Right cardiac atrium (tissue), 5 donors: ENCODE results near the gene SHROOM2. TPM values are rescaled to one million over a fixed set of nuclear protein-coding genes. Genes with fewer than 3 reads are reported as not detected.
A peak's percentile ranks its signal among the peaks of the same experiment; 100 is the strongest.

ENCODE experiments used
- ATAC-seq, 2 donors: fragments of 200-7000 bp; cut with Tn5 transposase; one replicate each; pipeline versions ENCODE4 v1.8.0 to v1.9.1; 2020; ENCODE audit warnings: moderate library complexity in 2 of 2, mild to moderate bottlenecking in 1 of 2
- DNase-seq, 3 donors: peaks; one replicate each; pipeline ENCODE4 v3.0.0-alpha.2; 2020
- H3K27ac ChIP-seq: one replicate; pipeline ENCODE4 v1.5.1; 2013; ENCODE audit warnings: mild to moderate bottlenecking, low read length, control low read depth, moderate library complexity
- H3K27me3 ChIP-seq: one replicate; pipeline ENCODE4 v1.6.1; 2013; ENCODE audit not compliant: control insufficient read depth, insufficient read depth
- H3K4me1 ChIP-seq: one replicate; pipeline ENCODE4 v1.6.1; 2013; ENCODE audit warnings: low read length; ENCODE audit not compliant: control insufficient read depth, insufficient read depth
- H3K4me3 ChIP-seq: one replicate; pipeline ENCODE4 v1.5.1; 2013; ENCODE audit warnings: low read length, control low read depth
- H3K9me3 ChIP-seq: one replicate; pipeline ENCODE4 v1.6.1; 2013; ENCODE audit warnings: low read length; ENCODE audit not compliant: control insufficient read depth
- WGBS: extraction: QIAGEN DNeasy Blood & Tissue Kit; methylation state at CpG from one replicate; pipeline ENCODE4 v1.1.7; 2013; 5-methylcytosine and 5-hydroxymethylcytosine counted together
- intact Hi-C, 4 donors: fragments of 100-400 bp; cut with DNase I; formaldehyde crosslinking; loops; one replicate each; pipeline versions ENCODE4 v1.11.0 to v1.14.0; 2022 to 2023
- polyA plus RNA-seq: library from polyadenylated mRNA; stranded (reverse); fragments of 200-250 nt; gene quantifications from one replicate; pipeline ENCODE4 v1.2.3, GENCODE V29; 2013
- total RNA-seq, 4 donors: library from RNA; stranded (reverse); fragmentation: NEBNext Ultra II Directional; extraction: Animal tissue kit (Norgen Biotek cat#: 25700); gene quantifications; one replicate each; pipeline ENCODE4 v1.2.1, GENCODE V29; 2021
- donor health status: healthy with polysubstance abuse.
- donor health status: DM: no; HTN: yes; CAD: no.
- donor health status: DM: no; HTN: no; CAD: no.
- donor health status: DM: no; HTN: yes; CAD: no; lungs with severe emphysema.
- donor health status: DM: yes; HTN: yes; CAD: no.

The SHROOM2 gene
- total and polyA plus RNA-seq, 5 donors: 0.66 to 4.0 (median 2.5) TPM

GRCh38 chrX:9885150-9885549, 98.9 kb downstream of the SHROOM2 start:
- intact Hi-C loops: loop anchor here in 1 of 4 donors (5.0 kb wide), 1 partner anchor 232 kb away; no protein-coding TSS in a partner anchor
- H3K4me1 ChIP-seq: peaks cover 2% of the 10 kb centered on the region
- H3K27me3 ChIP-seq: no peaks in the 10 kb centered on the region
- DNase-seq (peak; percentile 49 to 82 (median 79)), ATAC-seq (peak; percentile 52 to 55)
- 22% methylated on average over 8 of the region's 8 CpGs for WGBS
- H3K9me3 ChIP-seq: no peaks in the 10 kb centered on the region
- H3K4me3 ChIP-seq: no peak overlapping the region
- no peak overlapping the region for H3K27ac ChIP-seq

- ATAC-seq (no peak), DNase-seq (no peak)
- no peaks in the 10 kb centered on the region for H3K27me3 ChIP-seq
- intact Hi-C loops: loop anchor here in 1 of 4 donors (5.0 kb wide), 1 partner anchor 230 kb away; no protein-coding TSS in a partner anchor
- H3K9me3 ChIP-seq: no peaks in the 10 kb centered on the region
- 84% methylated on average over 11 of the region's 11 CpGs for WGBS
- H3K4me1 ChIP-seq: no peaks in the 10 kb centered on the region
- no peak overlapping the region for H3K27ac ChIP-seq
- no peak overlapping the region for H3K4me3 ChIP-seq
These were observed 101.5 kb downstream of the SHROOM2 start for GRCh38 chrX:9887659-9888297.

DNA sequence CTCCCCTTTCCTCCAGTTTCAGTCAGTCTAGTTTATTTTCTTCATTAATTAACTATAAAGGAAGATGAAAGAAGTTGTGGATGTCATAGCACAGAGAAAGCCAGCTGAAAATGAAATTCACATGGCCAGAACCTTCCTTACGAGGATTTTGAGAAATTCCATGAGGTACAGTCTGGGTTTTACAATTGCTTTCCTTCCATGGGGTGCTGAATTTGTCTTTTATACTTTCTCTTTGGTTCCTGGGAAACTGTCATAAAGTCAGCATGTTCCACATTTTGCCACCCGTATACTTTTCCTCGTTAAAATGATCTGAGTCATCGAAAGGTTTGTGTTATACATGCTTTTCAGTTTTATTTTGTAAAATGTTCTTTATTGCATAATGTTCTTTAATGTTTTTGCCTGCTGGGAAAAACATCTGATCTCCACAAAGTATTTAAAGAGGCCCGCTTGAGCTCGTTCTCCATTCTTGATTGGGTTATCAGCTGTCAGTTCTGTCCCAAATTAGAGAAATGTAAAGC, 102.8 kb downstream of the SHROOM2 start:
- Histone ChIP-seq H3K4me1 (no peaks in the 10 kb centered on the region), H3K9me3 (no peaks in the 10 kb centered on the region), H3K27me3 (no peaks in the 10 kb centered on the region), H3K27ac (no peak overlapping the region), H3K4me3 (no peak overlapping the region)
- ATAC-seq (no peak), DNase-seq (no peak)
- 92% methylated on average over 6 of the region's 6 CpGs for WGBS
- intact Hi-C loops: loop anchor here in 1 of 4 donors (5.0 kb wide), 1 partner anchor 228 kb away; no protein-coding TSS in a partner anchor

DNA sequence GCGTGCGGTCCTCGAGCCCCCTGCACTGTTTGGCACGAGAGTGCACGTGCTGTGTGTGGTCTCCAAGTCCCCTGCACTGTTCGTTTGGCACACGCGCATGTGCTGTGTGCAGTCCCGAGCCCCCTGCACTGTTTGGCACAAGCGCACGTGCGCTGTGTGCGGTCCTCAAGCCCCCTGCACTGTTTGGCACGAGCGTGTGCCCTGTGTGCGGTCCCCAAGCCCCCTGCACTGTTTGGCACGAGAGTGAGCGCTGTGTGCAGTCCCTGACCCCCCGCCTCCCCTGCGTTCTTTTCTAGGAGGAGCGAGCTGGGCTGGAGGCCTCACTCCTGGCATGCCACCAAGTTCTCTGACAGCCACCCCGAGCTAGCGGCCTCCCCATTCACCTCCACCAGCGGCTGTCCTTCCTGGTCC, 104.5 kb downstream of the SHROOM2 start:
- Histone ChIP-seq H3K4me1 (no peaks in the 10 kb centered on the region), H3K27me3 (no peaks in the 10 kb centered on the region), H3K9me3 (no peaks in the 10 kb centered on the region), H3K4me3 (no peak overlapping the region), H3K27ac (no peak overlapping the region)
- intact Hi-C loops: no loop called here
- no peak for DNase-seq
- ATAC-seq: peak in 1 of 2 donors; percentile 9
- WGBS: 65% methylated on average over 24 of the region's 24 CpGs

GRCh38 chrX:9895225-9895912, 109.1 kb downstream of the SHROOM2 start:
- Histone ChIP-seq H3K9me3 (no peaks in the 10 kb centered on the region), H3K4me1 (no peaks in the 10 kb centered on the region), H3K27ac (no peak overlapping the region), H3K27me3 (no peaks in the 10 kb centered on the region), H3K4me3 (no peak overlapping the region)
- intact Hi-C loops: no loop called here
- DNase-seq (no peak), ATAC-seq (no peak)
- 95% methylated on average over 36 of the region's 36 CpGs for WGBS

GRCh38 chrX:9897761-9898161, 111.5 kb downstream of the SHROOM2 start:
- 60% methylated on average over 6 of the region's 6 CpGs for WGBS
- intact Hi-C loops: no loop called here
- Histone ChIP-seq H3K27ac (no peak overlapping the region), H3K9me3 (no peaks in the 10 kb centered on the region), H3K27me3 (no peaks in the 10 kb centered on the region), H3K4me3 (no peak overlapping the region), H3K4me1 (no peaks in the 10 kb centered on the region)
- ATAC-seq (no peak), DNase-seq (no peak)

GRCh38 chrX:9899640-9900111, 113.4 kb downstream of the SHROOM2 start:
- DNase-seq (peak in 1 of 3 donors; percentile 55), ATAC-seq (peak in 1 of 2 donors; percentile 18)
- Histone ChIP-seq H3K4me1 (no peaks in the 10 kb centered on the region), H3K4me3 (no peak overlapping the region), H3K27ac (no peak overlapping the region), H3K27me3 (no peaks in the 10 kb centered on the region), H3K9me3 (no peaks in the 10 kb centered on the region)
- WGBS: 48% methylated on average over 17 of the region's 17 CpGs
- intact Hi-C loops: no loop called here

- H3K4me3 ChIP-seq: no peak overlapping the region
- H3K27ac ChIP-seq: no peak overlapping the region
- no peaks in the 10 kb centered on the region for H3K4me1 ChIP-seq
- ATAC-seq: no peak
- no peak for DNase-seq
- no peaks in the 10 kb centered on the region for H3K9me3 ChIP-seq
- intact Hi-C loops: no loop called here
- 93% methylated on average over 6 of the region's 6 CpGs for WGBS
- no peaks in the 10 kb centered on the region for H3K27me3 ChIP-seq
These were observed 116.4 kb downstream of the SHROOM2 start for GRCh38 chrX:9902656-9903055.

DNA sequence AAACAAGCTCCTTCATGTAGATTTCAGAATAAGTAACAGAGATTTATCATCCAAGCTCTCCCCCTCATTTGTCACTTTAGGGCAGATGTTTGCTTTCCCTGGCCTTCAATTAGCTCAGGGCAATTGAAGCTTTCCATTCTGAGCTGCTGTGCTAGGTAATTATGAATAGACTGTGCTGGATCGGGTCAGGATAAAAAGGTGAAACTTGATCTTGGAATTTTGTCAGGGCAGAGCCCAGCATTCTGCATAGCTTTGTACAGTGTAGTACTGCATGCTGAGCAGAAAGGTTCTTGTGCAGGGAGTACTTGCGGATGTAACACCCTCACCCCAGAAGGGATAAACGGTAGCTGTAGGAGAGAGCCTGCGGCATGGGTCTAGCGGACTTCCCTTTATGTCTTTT, 116.9 kb downstream of the SHROOM2 start:
- DNase-seq (no peak), ATAC-seq (no peak)
- H3K9me3 ChIP-seq: no peaks in the 10 kb centered on the region
- intact Hi-C loops: no loop called here
- 87% methylated on average over 5 of the region's 5 CpGs for WGBS
- no peak overlapping the region for H3K27ac ChIP-seq
- no peaks in the 10 kb centered on the region for H3K27me3 ChIP-seq
- no peak overlapping the region for H3K4me3 ChIP-seq
- no peaks in the 10 kb centered on the region for H3K4me1 ChIP-seq

GRCh38 chrX:9905288-9905687, 119.1 kb downstream of the SHROOM2 start:
- H3K27ac ChIP-seq: no peak overlapping the region
- H3K4me3 ChIP-seq: no peak overlapping the region
- intact Hi-C loops: no loop called here
- no peak for ATAC-seq
- H3K4me1 ChIP-seq: no peaks in the 10 kb centered on the region
- DNase-seq: no peak
- WGBS: 58% methylated on average over 17 of the region's 17 CpGs
- no peaks in the 10 kb centered on the region for H3K27me3 ChIP-seq
- H3K9me3 ChIP-seq: no peaks in the 10 kb centered on the region

GRCh38 chrX:9905721-9906120, 119.5 kb downstream of the SHROOM2 start:
- no peak for ATAC-seq
- intact Hi-C loops: no loop called here
- Histone ChIP-seq H3K27ac (no peak overlapping the region), H3K4me1 (no peaks in the 10 kb centered on the region), H3K4me3 (no peak overlapping the region), H3K9me3 (no peaks in the 10 kb centered on the region), H3K27me3 (no peaks in the 10 kb centered on the region)
- 86% methylated on average over 5 of the region's 5 CpGs for WGBS
- no peak for DNase-seq
